ENCODE data around the gene ACTR10.
"Not testable (repeated sequence)": the region's sequence is repeated elsewhere in the genome, so short reads cannot be mapped to it uniquely, and the experiment has no call there.

The ACTR10 gene

DNA sequence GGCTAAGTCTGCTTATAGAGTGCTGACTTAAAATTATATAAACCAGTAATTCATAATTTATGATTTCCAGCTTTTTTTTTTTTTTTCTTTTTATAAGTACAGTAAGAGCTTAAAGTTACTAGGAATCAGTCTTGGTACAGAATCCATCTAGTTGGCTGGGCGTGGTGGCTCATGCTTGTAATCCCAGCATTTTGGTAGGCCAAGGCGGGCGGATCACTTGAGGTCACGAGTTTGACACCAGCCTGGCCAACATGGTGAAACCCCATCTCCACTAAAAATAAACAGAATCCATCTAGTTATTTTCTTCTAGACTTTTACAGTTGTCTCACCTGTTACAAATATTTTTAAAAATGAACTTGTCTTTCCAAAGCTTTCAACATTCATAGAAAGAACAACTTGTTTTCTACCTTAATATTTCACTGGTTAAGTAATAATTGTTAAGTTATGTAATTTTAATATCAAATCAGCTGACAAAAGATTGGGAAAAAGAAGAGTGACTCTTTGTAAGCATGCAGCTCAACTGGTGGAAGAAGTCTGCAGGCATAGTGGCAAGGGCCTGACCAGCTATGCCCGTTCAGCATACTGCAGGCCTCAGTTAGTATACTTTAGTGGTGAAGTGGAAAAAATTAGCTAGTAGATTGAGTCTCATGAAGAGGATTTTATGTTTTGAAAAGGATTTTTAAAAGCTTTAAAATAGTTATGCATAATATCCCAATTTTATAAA, 27.3 kb downstream of the ACTR10 start:
- no peak for DNase-seq

GRCh38 chr14:58238252-58239243, 38.6 kb downstream of the ACTR10 start:
- no peak for DNase-seq

GRCh38 chr14:58239244-58240195, 39.6 kb downstream of the ACTR10 start:
- peak in 1 of 2 experiments; percentile 37 for DNase-seq

- peak in 1 of 2 experiments; percentile 42 for DNase-seq
Observed at GRCh38 chr14:58243790-58244555, 44.0 kb downstream of the ACTR10 start.

- peak; percentile 80 to 86 for DNase-seq
Observed at GRCh38 chr14:58244556-58245387, 44.8 kb downstream of the ACTR10 start, which contains the start of gene PSMA3. PSMA3 (plus strand) TSS chr14:58244843; CDS start chr14:58244921, 78 bp downstream.

GRCh38 chr14:58245562-58245961, 45.6 kb downstream of the ACTR10 start:
- no peak for DNase-seq

- no peak for DNase-seq
Observed at GRCh38 chr14:58249611-58250010, 49.7 kb downstream of the ACTR10 start.

- DNase-seq, result no peak
Observed at GRCh38 chr14:58258156-58258555, 58.2 kb downstream of the ACTR10 start.

DNA sequence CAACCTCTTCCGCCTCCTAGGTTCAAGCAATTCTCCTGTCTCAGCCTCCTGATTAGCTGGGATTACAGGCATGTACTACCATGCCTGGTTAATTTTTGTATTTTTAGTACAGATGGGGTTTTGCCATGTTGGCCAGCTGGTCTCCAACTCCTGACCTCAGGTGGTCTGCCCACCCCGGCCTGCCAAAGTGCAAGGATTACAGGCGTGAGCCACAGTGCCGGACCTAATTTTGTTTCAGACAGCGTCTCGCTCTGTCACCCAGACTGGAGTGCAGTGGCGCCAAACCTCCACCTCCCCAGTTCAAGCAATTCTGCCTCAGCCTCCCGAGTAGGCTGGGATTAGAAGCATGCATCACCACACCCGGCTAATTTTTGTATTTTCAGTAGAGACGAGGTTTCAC, 62.1 kb downstream of the ACTR10 start:
- DNase-seq, result not testable (repeated sequence)

- no peak for DNase-seq
Observed at GRCh38 chr14:58265401-58265800, 65.5 kb downstream of the ACTR10 start.

- no peak for DNase-seq
Observed at GRCh38 chr14:58270628-58271027, 70.7 kb downstream of the ACTR10 start.

DNA sequence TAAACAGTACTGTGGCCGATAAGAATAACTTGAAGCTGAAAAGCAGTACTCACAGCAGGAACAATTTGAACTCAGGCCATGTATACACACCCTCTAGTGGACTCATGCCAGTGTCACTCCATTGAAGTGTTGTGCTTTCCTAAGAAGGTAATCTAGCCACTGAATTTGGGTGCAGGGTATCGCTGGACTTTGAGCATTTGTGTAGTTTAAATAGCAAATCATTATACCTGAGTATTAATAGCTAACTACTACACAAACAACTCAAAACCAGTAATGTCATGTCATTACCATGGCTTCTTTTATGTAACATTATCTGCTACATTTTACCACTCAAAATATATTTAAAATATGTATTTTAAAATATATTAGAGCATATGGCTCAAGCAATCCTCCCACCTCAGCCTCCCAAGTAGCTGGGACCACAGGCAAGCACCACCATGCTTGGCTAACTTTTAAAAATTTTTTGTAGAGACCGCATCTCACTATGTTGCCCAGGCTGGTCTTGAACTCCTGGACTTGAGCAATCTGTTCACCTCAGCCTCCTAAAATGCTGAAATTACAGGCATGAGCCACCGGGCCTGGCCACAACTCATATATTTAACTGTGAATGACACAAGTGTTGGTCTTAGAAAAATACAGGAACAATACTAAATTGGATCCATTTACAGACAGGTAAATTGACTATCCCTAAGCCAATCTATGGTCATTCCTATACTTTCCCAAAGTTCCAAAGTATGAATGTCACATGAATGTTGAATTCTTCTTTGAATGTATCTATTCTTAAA, 72.8 kb downstream of the ACTR10 start:
- no peak for DNase-seq

DNA sequence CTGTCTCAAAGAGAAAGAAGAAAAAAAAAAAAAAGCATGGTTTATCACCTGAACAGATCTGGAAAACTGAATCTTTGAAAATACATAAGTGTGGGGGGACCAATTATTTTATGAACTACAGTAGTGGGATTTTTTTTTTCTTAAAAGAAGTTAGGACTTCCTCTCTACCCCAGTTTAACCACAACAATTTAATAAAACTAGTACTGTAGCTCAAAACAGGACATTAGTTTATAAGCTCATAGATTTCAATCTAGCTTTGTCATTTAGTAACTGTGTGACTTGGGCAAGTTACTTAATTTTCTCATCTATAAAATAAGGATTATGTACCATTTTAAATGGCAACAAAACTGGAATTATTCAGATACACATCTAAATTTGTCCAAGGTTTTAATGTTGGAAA, 74.9 kb downstream of the ACTR10 start:
- no peak for DNase-seq

DNA sequence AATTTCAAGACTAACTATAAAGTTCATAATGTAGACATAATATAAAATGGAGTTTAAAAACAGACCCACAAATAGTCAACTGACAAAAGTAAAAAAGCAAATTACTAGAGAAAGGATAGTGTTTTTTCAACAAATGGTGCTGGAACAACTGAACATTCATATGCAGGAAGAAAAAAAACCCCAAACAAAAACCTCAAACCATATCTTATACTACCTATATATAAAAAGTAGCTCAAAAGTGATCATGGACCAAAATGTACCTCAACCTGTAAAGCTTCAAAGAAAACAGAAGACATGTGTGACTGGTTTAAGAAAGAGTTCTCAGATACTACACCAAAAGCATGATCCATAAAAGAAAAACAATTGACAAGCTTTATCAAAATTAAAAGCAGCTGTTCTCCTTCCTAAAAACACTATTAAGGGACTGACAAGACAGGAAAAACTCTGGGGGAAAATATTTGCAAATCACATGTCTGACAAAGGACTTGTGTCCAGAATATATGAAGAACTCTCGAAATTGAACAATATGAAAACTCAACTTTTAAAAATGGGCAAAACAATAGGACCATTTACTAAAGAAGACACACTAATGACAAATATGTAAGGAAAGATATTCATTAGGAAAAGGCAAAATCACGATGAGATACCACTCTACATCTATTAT, 75.7 kb downstream of the ACTR10 start:
- DNase-seq, result no peak

DNA sequence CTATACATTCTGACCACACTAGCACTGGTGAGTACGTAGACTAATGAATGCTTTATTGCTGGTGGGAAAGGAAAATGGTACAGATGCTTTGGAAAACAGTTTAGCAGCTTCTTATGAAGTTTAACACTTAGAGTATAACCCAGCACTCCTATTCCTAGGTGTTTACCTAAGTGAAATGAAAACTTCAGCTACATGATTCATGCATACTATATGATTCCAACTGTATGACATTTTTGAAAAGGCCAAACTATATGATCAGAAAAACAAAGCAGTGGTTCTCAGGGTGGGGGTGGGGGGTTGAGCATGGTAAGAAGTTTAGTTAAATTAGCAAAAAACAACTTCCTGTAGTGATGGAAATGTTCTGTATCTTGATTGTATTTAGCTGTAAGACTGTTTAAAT, 76.3 kb downstream of the ACTR10 start:
- no peak for DNase-seq

- DNase-seq, result no peak
Observed at GRCh38 chr14:58278177-58278576, 78.2 kb downstream of the ACTR10 start.

DNA sequence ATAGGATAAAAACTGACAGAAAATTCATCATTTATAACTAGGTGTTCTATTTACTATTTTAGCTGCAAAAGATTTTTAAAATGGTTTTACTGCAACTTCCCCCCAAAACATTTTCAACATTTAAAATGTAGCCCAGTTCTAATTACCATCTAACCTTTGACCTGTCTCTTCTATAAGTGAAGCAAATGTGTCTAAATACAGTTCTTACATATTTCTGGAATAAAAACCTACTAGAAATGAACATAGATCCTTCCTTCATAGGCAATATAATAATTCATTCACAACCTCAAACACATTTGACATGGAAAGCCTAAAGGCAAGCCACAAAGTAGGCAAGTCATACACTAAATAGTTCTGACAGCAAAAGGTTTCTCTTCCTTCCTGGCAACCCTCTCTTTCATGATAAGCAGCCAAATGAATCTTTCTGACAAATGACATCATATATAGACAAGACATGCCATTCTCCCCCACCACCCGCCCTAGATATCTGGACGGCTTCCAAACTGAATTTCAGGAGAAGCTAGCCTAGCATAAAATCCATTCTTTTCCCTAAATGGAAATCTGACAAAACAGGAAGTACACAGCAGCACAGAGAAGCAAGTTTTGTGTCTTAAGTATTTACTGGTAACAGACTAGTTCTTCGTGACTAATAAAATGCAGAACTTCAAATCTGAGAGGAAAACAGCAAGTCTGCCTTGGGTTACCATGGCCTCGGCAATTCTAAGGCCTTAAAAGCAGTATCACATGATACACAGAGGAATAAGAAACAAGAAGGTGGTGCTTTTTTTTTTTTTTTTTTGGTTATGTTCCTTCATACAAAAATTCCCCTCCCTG, 81.2 kb downstream of the ACTR10 start:
- no peak for DNase-seq

DNA sequence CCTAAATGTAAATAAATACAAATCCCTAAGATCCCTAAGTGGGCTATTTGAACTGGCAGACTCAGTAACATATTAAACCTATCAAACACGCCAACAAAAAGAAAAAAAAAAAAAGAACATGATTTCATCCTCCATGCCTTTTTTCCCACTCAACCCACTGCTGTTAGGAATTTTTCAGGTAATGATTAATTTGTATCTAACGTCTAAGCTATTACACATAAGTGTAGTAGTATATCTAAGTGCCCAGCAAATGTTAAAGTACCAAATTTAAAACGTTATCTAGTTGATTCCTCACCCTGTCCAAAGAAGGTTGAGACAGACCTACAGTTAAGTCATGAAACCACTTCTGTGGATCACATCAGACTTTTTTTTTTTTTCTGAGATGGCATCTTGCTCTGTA, 82.0 kb downstream of the ACTR10 start:
- DNase-seq, result no peak
